GM20431 (cell line): ENCODE results near the gene C5orf15.
"Not testable (repeated sequence)": the region's sequence is repeated elsewhere in the genome, so short reads cannot be mapped to it uniquely, and the experiment has no call there.

Experiments
- in situ Hi-C: fragments of 300-500 bp; cut with MseI, MboI; formaldehyde crosslinking; loops from one replicate; pipeline ENCODE4 v1.15.0; 2020; ENCODE audit warnings: low sequenced_read_pairs; ENCODE audit not compliant: unreplicated experiment

Gene C5orf15

GRCh38 chr5:133967124-133967523 is 1.3 kb downstream of the C5orf15 start:
- in situ Hi-C loops: no loop called here

- in situ Hi-C loops: no loop called here
These were observed 2.3 kb downstream of the C5orf15 start for GRCh38 chr5:133966090-133966489.

GRCh38 chr5:133963493-133964128 is 4.8 kb downstream of the C5orf15 start:
- in situ Hi-C loops: no loop called here

GRCh38 chr5:133962801-133963476 is 5.5 kb downstream of the C5orf15 start:
- in situ Hi-C loops: no loop called here

- in situ Hi-C loops: no loop called here
These were observed 6.3 kb downstream of the C5orf15 start for GRCh38 chr5:133962131-133962530.

- in situ Hi-C loops: no loop called here
These were observed 8.8 kb downstream of the C5orf15 start for GRCh38 chr5:133959643-133960042.

- in situ Hi-C loops: no loop called here
These were observed 10.8 kb downstream of the C5orf15 start for GRCh38 chr5:133957591-133957990.

- in situ Hi-C loops: no loop called here
These were observed 11.3 kb downstream of the C5orf15 start for GRCh38 chr5:133957080-133957479.

GRCh38 chr5:133956196-133956595 is 12.2 kb downstream of the C5orf15 start:
- in situ Hi-C loops: not testable (repeated sequence)

GRCh38 chr5:133953568-133954145 is 14.8 kb downstream of the C5orf15 start:
- in situ Hi-C loops: no loop called here

GRCh38 chr5:133952729-133953567 is 15.5 kb downstream of the C5orf15 start:
- in situ Hi-C loops: no loop called here

- in situ Hi-C loops: no loop called here
These were observed 17.4 kb downstream of the C5orf15 start for GRCh38 chr5:133950821-133951612.

GRCh38 chr5:133948721-133949120 is 19.7 kb downstream of the C5orf15 start:
- in situ Hi-C loops: no loop called here

- in situ Hi-C loops: no loop called here
These were observed 21.0 kb downstream of the C5orf15 start for GRCh38 chr5:133947431-133947841.

GRCh38 chr5:133945568-133945967 is 22.9 kb downstream of the C5orf15 start:
- in situ Hi-C loops: no loop called here

GRCh38 chr5:133944263-133945185 is 23.9 kb downstream of the C5orf15 start:
- in situ Hi-C loops: no loop called here

GRCh38 chr5:133943475-133943817 is 25.0 kb downstream of the C5orf15 start:
- in situ Hi-C loops: no loop called here

GRCh38 chr5:133942614-133943474 is 25.6 kb downstream of the C5orf15 start:
- in situ Hi-C loops: no loop called here
